Measurements from ENCODE around the gene DAB2IP. TPM values are rescaled to one million over a fixed set of nuclear protein-coding genes. Genes with fewer than 3 reads are reported as not detected.
"Not testable (repeated sequence)": the region's sequence is repeated elsewhere in the genome, so short reads cannot be mapped to it uniquely, and the experiment has no call there.

The DAB2IP gene
- total RNA-seq, 2 experiments from 2014 or later = 0.06 TPM; not detected in 1

- Histone ChIP-seq H3K36me3 (ENCODE audit: insufficient read depth, low read length) (no peaks in the 10 kb centered on the region), H3K4me1 (ENCODE audit: insufficient read depth, low read length) (no peaks in the 10 kb centered on the region), H3K4me3 (ENCODE audit: low read length) (no peak overlapping the region), H3K9me3 (ENCODE audit: control insufficient read depth in 1 of 2, insufficient read depth in 1 of 2, low read length in 2 of 2) (no peaks in the 10 kb centered on the region), H3K27ac (ENCODE audit: low read depth in 1 of 2, low read length in 2 of 2) (no peak overlapping the region), H3K27me3 (ENCODE audit: control insufficient read depth in 1 of 2, insufficient read depth in 2 of 2, low read length in 2 of 2) (peaks cover 0 to 3% of the 10 kb centered on the region in 2 experiments)
- H3K9me3 Mint-ChIP-seq = no peaks in the 10 kb centered on the region
- intact Hi-C loops (cut with DNase I, micrococcal nuclease) = no loop called here
- POLR2A ChIA-PET = no interaction called here
- ATAC-seq (ENCODE audit: poor library complexity) (no peak), DNase-seq (no peak)
- H3K4me3 Mint-ChIP-seq = no peak overlapping the region
- H3K36me3 Mint-ChIP-seq (ENCODE audit: low read depth) = no peaks in the 10 kb centered on the region
- H3K27me3 Mint-ChIP-seq = peaks cover 5% of the 10 kb centered on the region
- peaks cover 6% of the 10 kb centered on the region for H3K4me1 Mint-ChIP-seq (ENCODE audit: low read depth)
- CTCF ChIA-PET = no interaction called here
- no peak for TF ChIP-seq CTCF (IDR thresholded peaks at IDR 0.05)
- no peak overlapping the region for H3K27ac Mint-ChIP-seq
Measured at GRCh38 chr9:121741228-121741918, 89.9 kb downstream of the DAB2IP start.

- H3K27me3 ChIP-seq (ENCODE audit: control insufficient read depth in 1 of 2, insufficient read depth in 2 of 2, low read length in 2 of 2); H3K36me3 ChIP-seq (ENCODE audit: insufficient read depth, low read length); intact Hi-C loops (cut with DNase I, micrococcal nuclease); H3K4me1 ChIP-seq (ENCODE audit: insufficient read depth, low read length); H3K27ac Mint-ChIP-seq; H3K4me1 Mint-ChIP-seq (ENCODE audit: low read depth); H3K9me3 Mint-ChIP-seq; POLR2A ChIA-PET; H3K4me3 Mint-ChIP-seq; H3K9me3 ChIP-seq (ENCODE audit: control insufficient read depth in 1 of 2, insufficient read depth in 1 of 2, low read length in 2 of 2); CTCF ChIA-PET; H3K4me3 ChIP-seq (ENCODE audit: low read length); H3K27me3 Mint-ChIP-seq; ATAC-seq (ENCODE audit: poor library complexity); H3K36me3 Mint-ChIP-seq (ENCODE audit: low read depth); DNase-seq; H3K27ac ChIP-seq (ENCODE audit: low read depth in 1 of 2, low read length in 2 of 2): not testable (repeated sequence)
Measured at GRCh38 chr9:121741919-121742283, 90.5 kb downstream of the DAB2IP start.

GRCh38 chr9:121742923-121743322 lies 91.5 kb downstream of the DAB2IP start:
- Mint-ChIP-seq H3K9me3 (no peaks in the 10 kb centered on the region), H3K27me3 (no peaks in the 10 kb centered on the region), H3K4me1 (ENCODE audit: low read depth) (peaks cover 9% of the 10 kb centered on the region), H3K36me3 (ENCODE audit: low read depth) (no peaks in the 10 kb centered on the region), H3K4me3 (no peak overlapping the region), H3K27ac (no peak overlapping the region)
- ChIA-PET CTCF (no interaction called here), POLR2A (no interaction called here)
- H3K4me3 ChIP-seq (ENCODE audit: low read length) = no peak overlapping the region
- no peaks in the 10 kb centered on the region for H3K4me1 ChIP-seq (ENCODE audit: insufficient read depth, low read length)
- intact Hi-C loops (cut with DNase I, micrococcal nuclease) = no loop called here
- H3K9me3 ChIP-seq (ENCODE audit: control insufficient read depth in 1 of 2, insufficient read depth in 1 of 2, low read length in 2 of 2) = no peaks in the 10 kb centered on the region
- ATAC-seq (ENCODE audit: poor library complexity) (no peak), DNase-seq (no peak)
- TF ChIP-seq CTCF (IDR thresholded peaks at IDR 0.05) = no peak
- H3K27me3 ChIP-seq (ENCODE audit: control insufficient read depth in 1 of 2, insufficient read depth in 2 of 2, low read length in 2 of 2) = no peaks in the 10 kb centered on the region
- no peaks in the 10 kb centered on the region for H3K36me3 ChIP-seq (ENCODE audit: insufficient read depth, low read length)
- no peak overlapping the region for H3K27ac ChIP-seq (ENCODE audit: low read depth in 1 of 2, low read length in 2 of 2)

- H3K27me3 ChIP-seq (ENCODE audit: control insufficient read depth in 1 of 2, insufficient read depth in 2 of 2, low read length in 2 of 2) = no peaks in the 10 kb centered on the region
- H3K4me1 Mint-ChIP-seq (ENCODE audit: low read depth) = peaks cover 15% of the 10 kb centered on the region
Measured at GRCh38 chr9:121743441-121744001, 92.1 kb downstream of the DAB2IP start.

More at GRCh38 chr9:121743441-121744001, 92.1 kb downstream of the DAB2IP start:
- H3K27me3 Mint-ChIP-seq = no peaks in the 10 kb centered on the region
- ATAC-seq (ENCODE audit: poor library complexity) (no peak), DNase-seq (no peak)
- no peaks in the 10 kb centered on the region for H3K36me3 ChIP-seq (ENCODE audit: insufficient read depth, low read length)
- no peak overlapping the region for H3K4me3 Mint-ChIP-seq
- no peak overlapping the region for H3K27ac Mint-ChIP-seq
- CTCF ChIA-PET = no interaction called here
- H3K4me1 ChIP-seq (ENCODE audit: insufficient read depth, low read length) = peaks cover 4% of the 10 kb centered on the region
- POLR2A ChIA-PET = no interaction called here
- no peaks in the 10 kb centered on the region for H3K9me3 ChIP-seq (ENCODE audit: control insufficient read depth in 1 of 2, insufficient read depth in 1 of 2, low read length in 2 of 2)
- no peak overlapping the region for H3K27ac ChIP-seq (ENCODE audit: low read depth in 1 of 2, low read length in 2 of 2)
- no peaks in the 10 kb centered on the region for H3K9me3 Mint-ChIP-seq
- no peak for TF ChIP-seq CTCF (IDR thresholded peaks at IDR 0.05)
- no peak overlapping the region for H3K4me3 ChIP-seq (ENCODE audit: low read length)
- intact Hi-C loops (cut with DNase I, micrococcal nuclease) = loop anchor here (1.0 kb wide), 1 partner anchor 249 kb away; no protein-coding TSS in a partner anchor
- no peaks in the 10 kb centered on the region for H3K36me3 Mint-ChIP-seq (ENCODE audit: low read depth)

All from CD4-positive, alpha-beta T cell (primary cell).